GM21619 (cell line): ENCODE measurements around the gene CLEC16A.
"Not testable (repeated sequence)": the region's sequence is repeated elsewhere in the genome, so short reads cannot be mapped to it uniquely, and the experiment has no call there.

Source experiments
- ATAC-seq: cut with Tn5 transposase; IDR thresholded peaks from one replicate; pipeline ENCODE4 v1.9.1; 2021; ENCODE audit not compliant: unreplicated experiment

CLEC16A gene

DNA sequence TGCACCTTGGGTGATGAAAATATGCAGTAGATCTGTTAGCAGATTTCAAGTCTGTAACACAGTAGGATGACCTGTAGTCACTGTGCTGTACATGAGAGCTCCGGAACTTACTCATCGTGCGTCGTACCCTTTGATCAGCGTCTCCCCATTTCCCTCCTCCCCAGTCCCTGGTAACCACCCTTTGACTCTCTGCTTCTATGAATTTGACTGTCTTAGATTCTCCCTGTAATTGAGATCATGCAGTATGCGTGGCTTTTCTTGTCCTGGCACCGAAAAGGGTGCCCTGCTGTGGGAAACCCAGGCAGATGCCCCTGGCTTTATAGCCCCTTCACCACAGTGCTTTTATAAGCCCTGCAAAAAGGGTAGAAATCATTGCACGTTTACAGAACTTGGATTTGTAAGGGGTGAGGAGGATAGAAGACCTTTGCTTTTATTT is 20.5 kb downstream of the CLEC16A start:
- ATAC-seq: peak; percentile 42

DNA sequence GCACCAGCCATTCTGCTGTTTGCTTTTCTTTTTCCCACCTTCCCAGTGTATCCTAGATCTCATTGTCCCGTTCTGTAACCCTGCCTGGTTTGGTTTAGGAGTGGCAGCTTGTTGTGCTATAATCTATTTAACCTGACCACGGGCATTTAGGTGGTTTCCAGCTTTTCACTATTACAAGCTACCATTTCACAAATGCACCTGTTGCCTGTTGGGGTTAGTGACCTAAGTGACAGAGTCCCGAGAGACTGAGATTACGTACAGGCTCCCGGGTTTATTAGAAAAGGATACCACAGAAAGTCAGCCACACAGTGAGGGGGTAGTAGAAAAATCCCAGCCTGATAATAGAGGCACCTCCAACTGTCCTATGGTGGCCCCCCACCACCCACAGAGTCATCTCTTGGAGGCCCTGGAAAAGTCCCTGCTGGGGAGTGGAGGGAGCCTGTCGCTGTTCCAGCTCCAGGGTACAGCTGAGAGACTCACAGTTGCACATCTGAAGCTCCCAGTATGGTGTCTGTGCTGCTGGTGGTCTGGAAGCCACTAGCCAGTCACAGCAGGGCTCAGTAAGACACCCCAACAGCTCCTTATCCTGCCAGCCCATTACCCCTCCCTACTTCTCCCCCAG is 21.2 kb downstream of the CLEC16A start:
- peak; percentile 50 for ATAC-seq

GRCh38 chr16:10966129-10966528 is 21.8 kb downstream of the CLEC16A start:
- no peak for ATAC-seq

- ATAC-seq: not testable (repeated sequence)
Measured at GRCh38 chr16:10966559-10966958, 22.2 kb downstream of the CLEC16A start.

DNA sequence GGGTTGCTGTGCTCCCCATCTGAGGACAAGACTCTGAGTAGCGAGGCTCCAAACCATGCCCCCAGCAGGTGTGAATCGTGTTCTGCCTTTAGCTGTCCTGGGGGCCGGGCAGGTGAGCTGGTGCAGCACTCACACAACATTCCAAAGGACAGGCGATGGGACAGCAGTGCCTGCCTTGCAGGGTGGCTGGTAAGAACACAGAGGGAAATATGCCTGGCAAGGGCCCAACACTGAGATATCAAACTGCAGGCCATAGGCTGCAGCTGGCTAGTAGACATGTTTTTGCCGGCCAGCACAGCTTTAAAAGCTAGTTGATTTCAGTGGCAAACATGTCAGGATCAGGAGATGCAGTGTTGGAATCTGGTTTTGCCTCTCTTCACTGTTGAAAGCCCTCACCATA is 23.6 kb downstream of the CLEC16A start:
- ATAC-seq: no peak

DNA sequence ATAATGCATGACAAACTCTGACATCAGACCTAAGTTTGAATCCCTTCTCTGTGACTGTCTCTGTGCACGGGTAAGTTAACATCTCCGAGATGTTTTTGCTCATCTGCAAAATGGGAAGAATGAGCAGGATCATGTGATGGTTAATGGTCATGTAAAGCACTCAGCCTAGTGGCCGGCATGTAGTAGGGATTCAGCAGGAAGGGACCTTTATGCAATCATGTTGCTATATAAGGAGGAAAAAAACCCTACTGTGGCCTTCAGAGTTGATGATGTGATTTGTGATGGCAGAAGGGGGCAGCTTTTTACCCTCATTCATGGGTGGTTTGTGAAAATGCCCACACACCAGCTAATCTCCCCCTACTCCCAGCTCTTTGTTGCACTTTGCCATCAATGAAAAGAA is 24.1 kb downstream of the CLEC16A start:
- no peak for ATAC-seq

- no peak for ATAC-seq
Measured at GRCh38 chr16:10969615-10970014, 25.3 kb downstream of the CLEC16A start.

- no peak for ATAC-seq
Measured at GRCh38 chr16:10970065-10970464, 25.7 kb downstream of the CLEC16A start.

DNA sequence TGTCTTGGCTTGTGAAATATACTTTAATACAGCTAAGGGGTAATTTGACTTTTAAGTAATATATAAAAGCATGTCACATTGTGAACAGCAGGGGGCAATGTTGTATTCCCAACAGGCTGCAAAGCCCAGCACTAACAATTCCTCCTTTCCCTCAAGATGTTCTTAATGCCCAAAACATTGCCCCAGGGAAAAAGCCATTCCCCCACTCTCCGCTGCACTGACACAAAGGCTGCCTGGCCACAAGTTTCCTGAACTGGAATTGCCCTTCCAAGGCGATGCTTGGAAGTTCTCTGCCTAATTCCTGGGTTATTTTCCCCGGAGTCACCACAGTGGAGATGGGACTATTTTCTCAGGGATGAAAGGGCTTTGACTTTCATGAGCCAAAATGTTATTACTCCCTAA is 27.2 kb downstream of the CLEC16A start:
- ATAC-seq: no peak

- ATAC-seq: no peak
Measured at GRCh38 chr16:10972108-10972818, 27.9 kb downstream of the CLEC16A start.

GRCh38 chr16:10972819-10973464 is 28.6 kb downstream of the CLEC16A start:
- ATAC-seq: no peak

DNA sequence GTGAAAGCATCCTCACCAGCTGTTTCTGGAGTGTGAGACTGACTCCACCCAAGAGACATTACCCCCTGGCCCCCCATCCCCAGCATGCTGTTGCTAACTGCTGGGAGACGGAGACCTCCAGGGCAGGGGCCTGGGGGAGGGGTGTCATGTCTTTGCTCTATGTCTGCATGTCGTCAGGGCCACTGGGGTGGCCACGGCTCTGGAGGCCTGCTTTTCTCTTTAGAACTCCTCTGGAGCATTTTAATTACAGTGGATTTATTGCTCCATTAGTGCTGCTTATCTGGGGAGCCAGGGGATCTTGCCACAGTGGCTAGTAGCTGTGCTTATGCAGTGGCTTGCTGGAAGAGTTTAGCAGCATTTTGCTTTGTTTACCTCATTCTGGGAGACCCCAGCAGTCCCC is 32.3 kb downstream of the CLEC16A start:
- no peak for ATAC-seq

- ATAC-seq: no peak
Measured at GRCh38 chr16:10978124-10978523, 33.8 kb downstream of the CLEC16A start.

GRCh38 chr16:10978871-10979446 is 34.6 kb downstream of the CLEC16A start:
- no peak for ATAC-seq

DNA sequence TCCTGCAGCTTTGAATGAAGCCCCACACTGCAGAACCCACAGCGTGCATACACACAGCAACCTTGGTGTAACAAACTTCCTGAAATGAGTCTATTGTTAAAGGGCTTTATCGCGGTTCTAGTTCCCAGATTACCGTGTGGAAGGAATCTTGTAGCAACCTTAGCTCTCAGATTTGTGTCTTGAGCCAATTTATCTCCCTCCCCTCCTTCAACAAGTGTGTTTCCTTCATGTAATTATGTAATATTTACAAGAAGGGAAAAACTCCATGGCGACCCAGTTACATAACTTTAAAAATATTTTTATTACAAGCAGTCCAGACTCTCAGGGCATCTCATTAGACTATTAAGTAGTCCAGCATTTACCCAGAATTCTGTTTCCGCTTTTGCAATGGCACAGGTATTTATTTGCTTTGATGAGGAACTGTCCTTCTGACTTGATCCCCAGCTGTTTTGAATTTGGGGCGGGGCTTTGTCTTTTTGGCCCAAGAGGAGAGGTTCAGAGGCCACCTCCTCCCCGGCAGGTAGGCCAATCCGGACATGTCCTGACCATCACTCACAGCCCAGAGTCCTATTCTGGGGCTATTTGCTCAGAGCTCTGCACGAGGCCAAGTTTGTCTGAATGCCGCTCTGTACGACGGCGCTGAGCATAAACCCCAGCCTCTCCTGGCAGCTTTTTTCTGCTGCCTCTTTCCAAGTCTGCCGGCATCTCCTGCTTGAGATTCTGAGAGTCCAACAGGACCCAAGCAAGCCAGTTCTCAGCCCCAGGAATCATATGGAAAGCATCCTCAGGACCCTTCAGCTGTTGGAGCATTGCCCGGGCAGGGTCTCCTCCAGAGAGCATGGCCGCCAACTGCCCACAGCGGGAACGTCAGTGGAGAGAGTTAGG is 35.6 kb downstream of the CLEC16A start:
- ATAC-seq: no peak

DNA sequence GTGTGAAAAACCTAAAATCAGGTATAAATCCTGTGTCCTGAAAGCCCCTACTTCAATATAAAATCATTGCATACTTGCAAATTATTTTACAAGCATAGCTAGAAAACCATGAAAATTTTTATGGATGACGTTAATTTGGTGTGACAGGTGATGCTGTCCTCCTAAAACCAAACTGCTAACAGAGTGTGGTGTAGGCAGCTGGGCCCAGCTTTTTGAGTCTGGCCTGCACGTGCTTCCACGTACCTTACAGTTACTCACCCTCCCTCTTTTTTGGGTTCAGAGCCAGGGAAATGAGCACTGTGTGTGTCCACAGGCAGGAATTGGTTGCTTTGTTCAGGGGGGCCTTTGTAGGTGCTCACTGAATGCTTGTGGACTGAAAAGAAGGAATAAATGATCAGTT is 36.4 kb downstream of the CLEC16A start:
- ATAC-seq: no peak

DNA sequence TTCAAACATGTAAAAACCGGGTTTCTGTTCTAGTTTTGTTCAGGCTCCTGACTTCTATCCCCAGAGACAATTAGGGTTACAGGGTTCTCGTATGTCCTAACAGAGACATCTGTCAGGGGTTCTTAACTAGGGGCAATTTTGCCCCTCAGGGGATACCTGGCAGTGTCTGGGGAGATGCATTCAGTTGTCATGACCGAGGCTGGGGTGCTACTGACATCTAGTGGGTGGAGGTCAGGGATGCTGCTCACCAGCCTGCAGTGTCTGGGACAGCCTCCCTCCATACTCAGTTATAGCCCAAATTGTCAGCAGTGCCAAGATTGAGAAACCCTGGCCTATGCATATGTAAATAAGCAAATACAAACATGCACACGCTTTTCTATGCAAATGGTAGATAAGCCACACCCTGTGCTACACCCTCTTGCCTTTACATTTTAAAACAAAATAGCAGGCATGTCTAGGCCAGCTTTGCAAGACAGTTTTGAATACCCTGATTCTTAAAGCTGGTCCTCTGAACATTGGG is 37.4 kb downstream of the CLEC16A start:
- ATAC-seq: peak; percentile 72

GRCh38 chr16:10982465-10983150 is 38.2 kb downstream of the CLEC16A start:
- peak; percentile 51 for ATAC-seq

DNA sequence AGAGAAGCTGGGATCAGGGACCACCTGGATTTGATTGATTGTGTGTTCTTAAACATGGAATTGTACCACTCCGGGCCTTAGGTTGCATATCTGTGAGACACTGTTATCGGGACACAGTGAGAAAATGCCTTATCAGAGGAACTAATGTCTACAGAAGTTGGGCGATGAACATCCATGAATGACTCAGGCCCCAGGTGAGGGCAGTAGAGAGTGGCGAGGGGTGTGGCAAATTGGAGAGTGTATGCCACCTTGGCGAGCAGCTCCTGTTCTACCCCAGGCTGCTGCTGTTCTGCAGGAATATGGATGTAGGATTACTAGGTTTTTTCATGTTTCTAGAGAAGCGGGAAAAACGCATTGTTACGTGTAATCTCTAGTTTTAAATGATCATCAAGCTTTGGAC is 38.8 kb downstream of the CLEC16A start:
- ATAC-seq: no peak

DNA sequence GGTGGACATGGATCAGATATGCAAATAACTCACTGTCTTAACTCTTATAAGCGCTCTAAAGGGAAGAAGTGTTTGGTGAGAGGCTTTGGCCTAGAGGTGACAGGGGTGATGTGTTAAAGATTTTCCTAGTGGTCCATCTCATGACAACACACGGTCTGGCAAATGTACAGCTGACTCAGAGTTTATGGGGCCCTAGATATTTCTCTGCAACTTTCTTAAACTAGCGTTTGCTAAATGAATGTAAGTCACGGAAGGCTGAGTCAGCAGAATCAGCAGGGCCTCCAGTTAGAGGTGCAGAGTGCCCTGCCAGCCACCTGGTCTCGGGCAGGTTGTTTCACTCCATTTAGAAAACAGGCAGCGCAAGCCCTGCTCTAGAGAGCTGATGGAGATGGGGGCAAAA is 40.1 kb downstream of the CLEC16A start:
- ATAC-seq: no peak
